ENCODE measurements around the gene PODXL.
"Not testable (repeated sequence)": the region's sequence is repeated elsewhere in the genome, so short reads cannot be mapped to it uniquely, and the experiment has no call there.

Gene PODXL

DNA sequence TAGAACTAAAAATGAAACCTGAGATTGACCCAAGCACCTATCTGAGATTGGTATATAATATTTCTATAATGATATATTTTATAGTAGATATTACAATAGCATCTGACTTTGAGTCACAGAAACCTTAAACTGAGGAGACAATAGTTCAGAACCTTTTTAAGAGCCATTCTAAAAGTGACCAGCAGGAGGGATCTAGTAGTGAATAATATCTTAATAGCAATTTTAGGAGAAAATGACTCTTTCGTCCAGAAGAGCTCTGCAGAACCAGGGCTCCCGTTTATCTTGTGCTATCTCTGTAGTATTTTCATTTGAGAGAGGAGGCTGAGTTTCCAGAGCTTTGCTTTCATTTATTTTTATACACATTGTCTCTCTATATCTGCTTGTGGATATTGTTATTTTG lies 68.1 kb downstream of the PODXL start:
- no peak for DNase-seq

DNA sequence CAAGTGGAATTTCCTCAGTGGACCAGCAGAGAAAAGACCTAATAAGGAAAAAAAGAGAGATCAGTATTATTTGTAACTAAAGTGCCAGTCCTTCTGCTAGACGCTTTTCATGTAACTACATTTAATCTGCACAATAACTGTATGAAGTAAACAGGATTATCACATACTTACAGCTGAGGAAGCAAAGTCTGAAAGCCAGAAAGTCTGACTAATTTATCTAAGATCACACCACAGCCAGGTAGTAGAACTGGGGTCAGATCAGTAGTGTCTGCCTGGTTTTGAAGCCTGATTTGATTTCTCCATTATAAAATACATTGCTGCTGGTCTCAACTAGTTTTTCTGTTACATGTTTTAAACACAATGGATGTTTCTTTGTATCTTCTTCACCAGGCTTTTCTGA lies 69.2 kb downstream of the PODXL start:
- no peak for DNase-seq

DNA sequence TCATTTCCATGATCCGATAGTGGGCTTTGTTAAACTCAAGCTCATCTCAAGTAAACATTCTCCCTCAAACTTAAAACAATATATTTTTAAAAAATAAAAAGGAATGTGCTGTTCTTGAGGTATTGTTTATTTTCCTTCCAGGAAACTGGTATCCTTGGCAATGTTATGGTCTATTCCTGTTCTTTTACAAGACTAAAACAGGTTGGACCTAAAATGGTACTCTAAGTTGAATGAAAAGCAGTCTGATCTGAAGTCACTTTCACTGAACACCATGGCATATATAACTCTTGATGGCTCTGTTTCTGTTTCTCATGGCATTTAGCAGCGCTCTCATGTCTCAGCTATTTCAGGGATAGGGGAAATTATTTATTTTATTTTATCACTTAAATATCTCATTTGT lies 70.1 kb downstream of the PODXL start:
- DNase-seq: no peak

- DNase-seq: no peak
Measured at GRCh38 chr7:131483586-131483985, 72.8 kb downstream of the PODXL start.

DNA sequence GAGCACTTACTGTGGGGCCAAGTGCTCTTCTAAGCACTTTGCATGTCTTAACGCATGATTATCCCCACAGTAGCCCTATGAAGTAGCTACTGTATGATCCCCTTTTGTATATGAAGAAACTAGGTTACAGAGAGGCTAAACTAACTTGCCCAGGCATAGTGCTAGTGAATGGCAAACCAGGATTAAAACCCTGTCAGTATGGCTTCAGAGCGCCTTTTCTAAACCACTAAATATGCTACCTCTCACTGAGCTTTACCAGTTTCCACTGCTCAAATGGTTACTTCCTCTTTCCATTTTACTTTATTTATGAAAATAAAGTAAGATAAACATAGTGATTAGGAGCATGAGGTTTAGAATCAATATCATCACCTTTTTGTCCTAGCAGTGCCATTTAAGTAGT lies 73.6 kb downstream of the PODXL start:
- DNase-seq: no peak

DNA sequence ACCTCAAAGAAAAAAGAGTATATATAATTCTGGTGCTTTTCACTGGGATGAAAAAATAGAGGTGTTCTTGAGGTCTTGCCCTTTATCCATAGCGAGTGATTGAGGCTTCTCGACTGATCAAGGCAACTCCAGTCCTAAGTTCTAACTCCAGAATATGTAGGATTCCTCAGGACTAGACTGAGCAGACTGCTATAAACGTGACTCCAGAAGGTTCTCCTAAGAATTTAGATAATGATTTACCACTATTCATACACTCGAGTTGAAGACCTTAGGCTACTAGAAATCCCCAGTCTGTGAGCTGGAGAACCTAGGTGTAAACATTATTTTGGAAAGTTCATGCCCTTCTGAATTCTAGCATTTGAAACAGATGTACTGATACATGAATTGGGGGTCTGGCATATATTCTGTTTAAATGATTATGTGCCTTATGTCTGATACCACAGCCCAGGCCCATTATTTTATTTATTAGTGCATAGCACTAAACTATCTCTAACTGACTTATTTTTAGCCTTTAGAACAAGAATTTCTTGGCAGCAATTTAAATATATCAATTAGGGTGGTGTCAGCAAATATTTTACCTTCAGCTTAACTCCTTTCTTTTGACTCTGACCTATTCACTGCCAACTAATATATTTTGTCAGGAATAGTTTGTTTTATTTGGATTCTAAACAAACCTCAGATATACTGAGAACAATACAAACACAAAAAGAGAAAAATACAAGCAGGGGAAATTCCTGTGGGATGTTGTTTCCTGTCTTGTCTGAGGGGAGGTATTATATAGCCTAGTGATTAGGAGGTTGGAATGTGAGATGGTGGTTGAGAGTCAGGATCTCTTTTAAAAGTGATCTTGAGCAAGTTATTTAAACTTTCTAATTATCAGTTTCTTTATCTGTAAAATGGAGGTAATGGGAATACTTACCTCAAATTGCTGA lies 75.8 kb downstream of the PODXL start:
- DNase-seq: peak; percentile 69

DNA sequence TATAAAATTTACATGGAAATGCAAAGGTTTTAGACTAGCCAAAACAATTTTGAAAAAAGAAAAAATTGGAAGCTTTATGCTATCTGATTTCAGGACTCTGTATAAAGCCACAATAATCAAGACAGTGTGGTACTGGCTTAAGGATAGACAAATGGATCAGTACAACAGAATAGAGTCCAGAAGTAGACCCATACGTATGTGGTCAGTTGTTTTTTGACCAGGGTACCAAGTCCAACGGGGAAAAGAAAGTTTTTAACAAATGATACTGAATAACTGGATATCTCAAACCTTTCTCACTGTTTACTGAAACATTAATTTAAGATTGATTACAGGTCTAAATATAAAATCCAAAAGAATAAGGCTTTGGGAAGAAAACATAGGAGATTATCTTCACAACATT lies 79.7 kb downstream of the PODXL start:
- no peak for DNase-seq

DNA sequence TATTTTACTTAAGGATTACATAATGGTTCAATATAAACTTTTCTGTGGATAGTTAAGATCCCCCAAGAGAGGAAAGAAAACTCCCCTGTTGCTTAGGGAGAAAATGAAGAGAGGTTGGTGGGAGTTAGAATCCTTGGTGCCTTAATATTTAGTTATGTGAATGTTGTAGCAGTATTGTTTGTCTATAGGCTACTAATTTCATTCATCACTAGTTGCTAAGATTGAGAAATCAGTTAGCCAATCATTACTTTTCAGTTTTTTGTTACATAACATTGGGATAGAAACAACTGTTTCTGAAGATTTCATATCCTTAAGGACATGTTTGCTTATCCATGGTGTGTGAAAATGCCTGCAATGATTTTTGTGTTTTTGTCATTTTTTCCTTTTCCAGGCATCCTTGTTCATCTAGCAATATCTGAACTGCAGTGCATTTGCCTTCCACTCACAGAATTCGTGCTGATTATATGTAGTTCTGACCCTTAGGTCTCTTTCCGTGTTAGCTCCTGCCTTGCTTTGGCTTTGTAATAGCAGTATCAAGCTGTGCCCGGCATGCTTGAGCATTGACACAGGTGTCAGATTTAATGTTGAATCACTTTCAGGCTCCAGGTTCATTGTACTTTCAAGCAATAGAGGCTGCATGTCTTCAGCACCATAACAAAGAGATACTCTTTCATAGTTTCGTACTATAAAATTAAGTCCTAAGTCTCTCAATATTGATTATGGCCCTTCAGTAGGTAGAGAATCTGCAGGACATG lies 85.0 kb downstream of the PODXL start:
- DNase-seq: no peak

DNA sequence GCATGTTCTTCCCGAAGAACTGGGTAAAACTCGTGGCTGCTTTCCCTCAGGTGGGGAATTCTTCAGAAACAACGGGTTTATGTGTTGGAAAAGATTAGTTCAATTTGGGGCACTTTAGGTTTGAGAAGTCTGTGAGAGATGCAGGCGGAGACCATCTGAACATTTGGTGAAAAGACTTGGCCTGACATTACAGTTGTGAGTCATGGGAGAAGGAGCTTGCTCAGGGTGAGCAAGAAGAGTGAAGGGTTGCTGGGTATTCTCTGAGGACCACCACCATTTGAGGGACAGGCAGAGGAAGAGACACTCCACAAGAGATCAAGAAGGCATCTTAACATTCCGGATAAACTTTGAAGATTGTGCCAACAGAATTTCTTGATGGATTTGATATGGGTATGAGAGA lies 88.6 kb downstream of the PODXL start:
- no peak for DNase-seq

DNA sequence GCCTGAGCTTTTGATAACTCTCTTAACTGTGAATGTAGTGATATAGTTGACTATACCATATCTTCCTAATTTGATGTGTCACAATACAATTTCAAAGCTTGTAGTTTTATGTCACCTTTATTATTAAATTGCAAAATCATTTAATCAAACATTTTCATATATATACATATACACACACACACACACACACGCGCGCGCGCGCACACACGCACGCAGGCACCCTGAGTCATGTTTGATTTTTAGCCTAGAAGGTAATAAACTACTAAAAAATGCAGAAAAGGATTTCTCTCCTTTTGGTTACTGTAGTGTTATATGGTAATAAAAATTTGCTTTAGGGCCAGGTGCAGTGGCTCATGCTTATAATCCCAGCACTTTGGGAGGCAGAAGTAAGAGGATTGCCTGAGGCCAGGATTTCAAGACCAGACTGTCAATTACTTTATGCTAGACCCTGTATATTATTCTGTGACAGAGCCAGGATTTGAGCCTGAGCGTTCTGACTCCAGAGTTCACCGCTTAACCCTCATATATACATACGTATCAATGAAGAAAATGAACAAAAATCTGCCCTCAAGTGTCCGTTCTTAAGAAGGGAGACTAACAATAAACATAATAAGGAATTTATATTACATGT lies 89.6 kb downstream of the PODXL start:
- DNase-seq: no peak

DNA sequence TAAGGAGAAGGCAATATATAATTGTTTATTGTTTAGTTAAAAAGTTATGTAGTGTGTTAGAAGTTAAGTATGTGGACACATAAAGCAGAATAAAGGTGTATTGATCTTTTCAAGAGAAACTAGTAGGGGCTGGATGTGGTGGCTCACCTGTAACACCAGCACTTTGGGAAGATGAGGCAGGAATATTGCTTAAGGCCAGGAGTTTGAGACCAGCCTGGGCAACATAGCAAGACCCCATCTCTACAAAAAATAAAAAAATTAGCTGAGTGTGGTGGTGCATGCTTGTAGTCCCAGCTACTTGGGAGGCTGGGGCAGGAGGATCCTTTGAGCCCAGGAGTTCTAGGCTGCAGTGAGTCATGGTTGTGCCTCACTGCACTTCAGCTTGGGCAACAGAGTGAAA lies 93.7 kb downstream of the PODXL start:
- not testable (repeated sequence) for DNase-seq

- DNase-seq: no peak
Measured at GRCh38 chr7:131462059-131462458, 94.4 kb downstream of the PODXL start.

- DNase-seq: no peak
Measured at GRCh38 chr7:131459256-131459655, 97.2 kb downstream of the PODXL start.

- no peak for DNase-seq
Measured at GRCh38 chr7:131456338-131456737, 100.1 kb downstream of the PODXL start.

- DNase-seq: no peak
Measured at GRCh38 chr7:131455546-131455945, 100.9 kb downstream of the PODXL start.

DNA sequence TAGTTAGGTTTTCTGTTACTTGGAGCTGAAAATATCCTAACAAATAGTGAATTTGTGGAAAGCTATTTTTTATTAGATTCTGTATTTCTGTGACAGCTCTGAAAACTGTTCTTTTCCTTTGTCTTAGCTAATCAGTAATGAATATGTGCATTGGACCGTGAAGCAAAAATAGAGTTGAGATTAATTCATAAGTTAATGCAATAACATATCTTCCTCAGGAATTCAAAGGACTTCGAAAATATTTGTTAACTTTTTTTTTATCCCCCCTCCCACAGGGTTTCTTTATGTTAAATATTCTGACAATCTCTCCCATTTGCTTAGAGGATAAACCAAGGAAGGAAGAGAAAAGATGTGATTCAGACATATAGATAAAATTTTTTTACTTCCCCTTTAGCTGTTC lies 101.4 kb downstream of the PODXL start:
- DNase-seq: no peak

DNA sequence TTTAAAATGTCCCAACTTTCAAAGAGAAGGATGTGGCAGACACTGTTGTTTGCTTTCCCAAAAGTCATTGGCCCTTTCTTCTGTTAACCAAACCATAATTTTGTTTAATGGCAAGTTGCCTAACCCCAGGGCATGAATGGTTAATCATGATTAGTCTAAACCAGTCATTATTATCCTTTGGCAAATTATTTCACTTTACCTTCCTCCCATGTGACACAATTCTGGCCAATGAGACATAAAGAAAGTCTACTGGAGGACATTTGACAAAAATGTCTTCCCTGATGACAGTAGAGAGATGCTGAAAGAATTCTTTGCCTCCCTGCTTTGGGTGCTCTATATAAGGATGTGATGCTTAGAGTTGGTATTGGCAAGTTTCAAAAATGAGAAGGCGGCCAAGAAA lies 101.9 kb downstream of the PODXL start:
- no peak for DNase-seq

Data from fibroblast of skin of right biceps (primary cell).